Caco-2 (cell line): ENCODE measurements around the gene RNF207. TPM values are rescaled to one million over a fixed set of nuclear protein-coding genes. Genes with fewer than 3 reads are reported as not detected.

Source experiments
- BruUV-seq: library from RNA; stranded (reverse); fragments of 400-500 nt; replicated peaks from 2 replicates; lab custom pipeline; 2021; lab: Mats Ljungman, UMichigan
- CTCF ChIA-PET: fragments of 300-600 bp; sonication (Branson Sonifier 250); formaldehyde crosslinking; loops from one replicate; lab custom pipeline; 2022; ENCODE audit warnings: antibody characterized with exemption; lab: Charles Lee
- POLR2A ChIA-PET: fragments of 300-600 bp; sonication (Branson Sonifier 250); formaldehyde crosslinking; loops from one replicate; lab custom pipeline; 2022; ENCODE audit warnings: antibody characterized with exemption; lab: Charles Lee
- DNase-seq, 2 experiments: peaks; one replicate each; pipeline versions ENCODE4 v3.0.0 to v3.0.0-alpha.2; 2020 to 2022
- H3K27me3 ChIP-seq: replicated peaks from 2 replicates; pipeline ENCODE4 v1.6.0; 2011; ENCODE audit warnings: low read length; ENCODE audit not compliant: control insufficient read depth, insufficient read depth
- H3K36me3 ChIP-seq: 2 replicates; pipeline ENCODE4 v1.5.1; 2011; ENCODE audit warnings: low read length; ENCODE audit not compliant: control insufficient read depth, insufficient read depth
- H3K4me1 ChIP-seq: fragments of 250-450 bp; sonication (Bioruptor Pico); 2 replicates; pipeline ENCODE4 v1.5.1; 2020; ENCODE audit warnings: mild to moderate bottlenecking
- H3K4me3 ChIP-seq: 2 replicates; pipeline ENCODE4 v1.5.1; 2011; ENCODE audit warnings: low read depth, mild to moderate bottlenecking, control low read depth, low read length
- H3K9me3 ChIP-seq: fragments of 250-450 bp; sonication (Bioruptor Pico); 2 replicates; pipeline ENCODE4 v1.5.1; 2020; ENCODE audit warnings: mild to moderate bottlenecking, moderate library complexity
- H3K27ac Mint-ChIP-seq: one replicate; pipeline ENCODE4 v1.8.0; 2022; ENCODE audit warnings: mixed read lengths; ENCODE audit not compliant: unreplicated experiment
- H3K27me3 Mint-ChIP-seq: one replicate; pipeline ENCODE4 v1.8.0; 2022; ENCODE audit warnings: mixed read lengths; ENCODE audit not compliant: insufficient read depth, unreplicated experiment
- H3K36me3 Mint-ChIP-seq: one replicate; pipeline ENCODE4 v1.8.0; 2022; ENCODE audit warnings: mild to moderate bottlenecking, mixed read lengths; ENCODE audit not compliant: insufficient read depth, unreplicated experiment
- H3K4me1 Mint-ChIP-seq: one replicate; pipeline ENCODE4 v1.8.0; 2022; ENCODE audit warnings: low read depth, mixed read lengths; ENCODE audit not compliant: unreplicated experiment
- H3K4me3 Mint-ChIP-seq: one replicate; pipeline ENCODE4 v1.8.0; 2022; ENCODE audit warnings: mild to moderate bottlenecking, moderate library complexity, mixed read lengths; ENCODE audit not compliant: unreplicated experiment
- H3K9me3 Mint-ChIP-seq: one replicate; pipeline ENCODE4 v1.8.0; 2022; ENCODE audit warnings: mixed read lengths; ENCODE audit not compliant: unreplicated experiment
- intact Hi-C: fragments of 100-400 bp; cut with micrococcal nuclease; formaldehyde crosslinking; loops from one replicate; pipeline ENCODE4 v1.10.0; 2022; ENCODE audit not compliant: unreplicated experiment
- total RNA-seq: library from RNA; stranded (reverse); gene quantifications from 2 replicates; pipeline ENCODE4 v1.2.3, GENCODE V29; 2022
- TF ChIP-seq, protein P1 (sequence below), 2 experiments: fragments of 200-600 bp in 1 of 2; IDR thresholded peaks; 1 replicate in 1 of 2; 2 replicates in 1 of 2; pipeline versions ENCODE4 v1.5.1 to v1.8.0; 2011 to 2022; ENCODE audit warnings: antibody characterized with exemption in 1 of 2, control low read depth in 1 of 2, inconsistent platforms in 1 of 2, low read depth in 1 of 2, low read length in 1 of 2, mild to moderate bottlenecking in 1 of 2, moderate library complexity in 1 of 2; ENCODE audit not compliant: insufficient read depth in 1 of 2, severe bottlenecking in 1 of 2, unreplicated experiment in 1 of 2

RNF207 gene
- total RNA-seq, 1 experiment from 2014 or later: 27.4 TPM

DNA sequence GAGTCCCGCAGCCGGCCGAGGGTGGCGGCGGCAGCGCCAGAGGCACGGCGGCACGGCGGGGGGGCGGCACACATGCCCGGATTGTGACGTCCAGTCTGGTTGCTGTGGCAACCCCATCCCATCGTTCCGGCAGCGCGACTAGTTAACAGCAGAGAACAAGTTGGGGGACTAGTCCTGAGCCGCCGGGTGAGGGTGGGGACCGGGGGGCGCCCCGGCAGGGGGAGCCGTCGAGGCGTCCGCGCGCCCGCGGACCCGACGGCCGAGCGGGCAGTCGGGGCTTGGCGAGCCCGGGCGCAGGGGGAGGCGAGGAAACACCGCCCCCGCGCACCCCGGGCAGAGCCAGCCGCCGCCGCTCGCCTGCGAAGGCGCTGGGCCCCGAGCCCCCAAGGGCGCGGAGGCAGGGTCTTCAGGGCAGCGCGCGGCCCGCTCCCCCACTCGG is 25.6 kb upstream of the RNF207 start, which contains the start of gene CHD5:
Gene CHD5, minus strand, starts transcription at position 54 of the 439 bp plus-strand sequence. CDS start 298 bp downstream, outside the sequence.
- Mint-ChIP-seq H3K27me3 (peaks cover 5% of the 10 kb centered on the region), H3K9me3 (no peaks in the 10 kb centered on the region), H3K4me3 (peak within 1 kb of the TSS; percentile 59), H3K36me3 (peaks cover 40% of the 10 kb centered on the region), H3K27ac (no peak within 1 kb of the TSS), H3K4me1 (no peaks in the 10 kb centered on the region)
- no peaks in the 10 kb centered on the region for H3K27me3 ChIP-seq
- no peak for DNase-seq
- H3K4me3 ChIP-seq: peak within 1 kb of the TSS; percentile 28
- intact Hi-C loops: no loop called here
- BruUV-seq: no TSS peak
- CTCF ChIA-PET: no interaction called here
- POLR2A ChIA-PET: no interaction called here
- TF ChIP-seq, protein P1, sequence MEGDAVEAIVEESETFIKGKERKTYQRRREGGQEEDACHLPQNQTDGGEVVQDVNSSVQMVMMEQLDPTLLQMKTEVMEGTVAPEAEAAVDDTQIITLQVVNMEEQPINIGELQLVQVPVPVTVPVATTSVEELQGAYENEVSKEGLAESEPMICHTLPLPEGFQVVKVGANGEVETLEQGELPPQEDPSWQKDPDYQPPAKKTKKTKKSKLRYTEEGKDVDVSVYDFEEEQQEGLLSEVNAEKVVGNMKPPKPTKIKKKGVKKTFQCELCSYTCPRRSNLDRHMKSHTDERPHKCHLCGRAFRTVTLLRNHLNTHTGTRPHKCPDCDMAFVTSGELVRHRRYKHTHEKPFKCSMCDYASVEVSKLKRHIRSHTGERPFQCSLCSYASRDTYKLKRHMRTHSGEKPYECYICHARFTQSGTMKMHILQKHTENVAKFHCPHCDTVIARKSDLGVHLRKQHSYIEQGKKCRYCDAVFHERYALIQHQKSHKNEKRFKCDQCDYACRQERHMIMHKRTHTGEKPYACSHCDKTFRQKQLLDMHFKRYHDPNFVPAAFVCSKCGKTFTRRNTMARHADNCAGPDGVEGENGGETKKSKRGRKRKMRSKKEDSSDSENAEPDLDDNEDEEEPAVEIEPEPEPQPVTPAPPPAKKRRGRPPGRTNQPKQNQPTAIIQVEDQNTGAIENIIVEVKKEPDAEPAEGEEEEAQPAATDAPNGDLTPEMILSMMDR (IDR thresholded peaks at IDR 0.05; ENCODE audit: insufficient read depth in 1 of 2, low read depth in 1 of 2, low read length in 1 of 2, severe bottlenecking in 1 of 2, unreplicated experiment in 1 of 2): no peak
- no peaks in the 10 kb centered on the region for H3K36me3 ChIP-seq
- 0 out of 2 replicates have a peak, but pooled peaks cover 4% of the 10 kb centered on the region for H3K4me1 ChIP-seq
- H3K9me3 ChIP-seq: no peaks in the 10 kb centered on the region

- Histone ChIP-seq H3K36me3 (no peaks in the 10 kb centered on the region), H3K4me1 (0 out of 2 replicates have a peak, but pooled peaks cover 4% of the 10 kb centered on the region), H3K4me3 (no peak overlapping the region), H3K27me3 (no peaks in the 10 kb centered on the region), H3K9me3 (no peaks in the 10 kb centered on the region)
- ChIA-PET CTCF (no interaction called here), POLR2A (no interaction called here)
- Mint-ChIP-seq H3K9me3 (no peaks in the 10 kb centered on the region), H3K36me3 (peaks cover 44% of the 10 kb centered on the region), H3K4me3 (peak overlapping the region; percentile 59), H3K27ac (no peak overlapping the region), H3K27me3 (peaks cover 5% of the 10 kb centered on the region), H3K4me1 (no peaks in the 10 kb centered on the region)
- TF ChIP-seq, protein P1 (IDR thresholded peaks at IDR 0.05; ENCODE audit: insufficient read depth in 1 of 2, low read depth in 1 of 2, low read length in 1 of 2, severe bottlenecking in 1 of 2, unreplicated experiment in 1 of 2): no peak
- BruUV-seq: no TSS peak
- intact Hi-C loops: no loop called here
- DNase-seq: no peak
Measured at GRCh38 chr1:6180707-6181311, 25.1 kb upstream of the RNF207 start.

DNA sequence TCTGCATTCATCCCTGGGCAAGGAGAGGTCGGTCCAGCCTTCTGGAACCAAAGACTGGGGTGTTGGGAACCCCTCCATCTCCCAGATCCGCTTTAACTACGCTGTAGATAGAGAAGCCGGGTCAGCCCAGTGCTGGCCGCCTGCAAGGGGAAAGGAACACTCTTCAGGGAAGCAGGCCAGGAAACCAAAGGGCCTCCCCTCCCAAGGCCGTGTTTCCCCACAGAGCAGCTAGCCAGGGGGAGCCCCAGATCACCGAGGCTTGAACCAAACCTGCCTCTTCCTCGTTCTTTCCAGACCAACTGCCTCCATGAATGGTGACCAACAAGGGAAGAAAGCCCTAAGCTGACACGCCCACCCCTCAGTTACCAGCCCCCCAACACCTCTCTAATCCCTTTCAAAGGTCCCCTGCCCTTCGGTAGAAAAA is 24.6 kb upstream of the RNF207 start:
- POLR2A ChIA-PET: no interaction called here
- Histone ChIP-seq H3K4me1 (0 out of 2 replicates have a peak, but pooled peaks cover 4% of the 10 kb centered on the region), H3K36me3 (no peaks in the 10 kb centered on the region), H3K9me3 (no peaks in the 10 kb centered on the region), H3K27me3 (no peaks in the 10 kb centered on the region), H3K4me3 (no peak overlapping the region)
- CTCF ChIA-PET: no interaction called here
- Mint-ChIP-seq H3K27ac (no peak overlapping the region), H3K36me3 (peaks cover 49% of the 10 kb centered on the region), H3K4me1 (no peaks in the 10 kb centered on the region), H3K4me3 (peak overlapping the region; percentile 59), H3K9me3 (no peaks in the 10 kb centered on the region), H3K27me3 (peaks cover 5% of the 10 kb centered on the region)
- BruUV-seq: no TSS peak
- intact Hi-C loops: no loop called here
- TF ChIP-seq, protein P1 (IDR thresholded peaks at IDR 0.05; ENCODE audit: insufficient read depth in 1 of 2, low read depth in 1 of 2, low read length in 1 of 2, severe bottlenecking in 1 of 2, unreplicated experiment in 1 of 2): no peak
- DNase-seq: no peak
